Astrocyte of the cerebellum (primary cell): ENCODE results near the gene RCAN3.
"Not testable (repeated sequence)": the region's sequence is repeated elsewhere in the genome, so short reads cannot be mapped to it uniquely, and the experiment has no call there.

ENCODE experiments used
- DNase-seq: peaks from one replicate; pipeline ENCODE4 v3.0.0-alpha.2; 2011; ENCODE audit warnings: low read depth
- H3K4me3 ChIP-seq: 2 replicates; pipeline ENCODE4 v1.5.1; 2011; ENCODE audit warnings: mild to moderate bottlenecking, low read depth, low read length, moderate library complexity
- in situ Hi-C: cut with HindIII; loops from 2 replicates; pipeline ENCODE4 v1.10.0; 2017; ENCODE audit warnings: low sequenced_read_pairs
- TF ChIP-seq, protein P1 (sequence below): IDR thresholded peaks from 2 replicates; pipeline ENCODE4 v1.5.1; 2012; ENCODE audit warnings: low read length, low read depth, moderate library complexity, mild to moderate bottlenecking; ENCODE audit errors: missing control alignments

RCAN3 gene

GRCh38 chr1:24506691-24507381, 4.2 kb downstream of the RCAN3 start:
- in situ Hi-C loops, result no loop called here
- H3K4me3 ChIP-seq, result no peak overlapping the region
- TF ChIP-seq, protein P1, sequence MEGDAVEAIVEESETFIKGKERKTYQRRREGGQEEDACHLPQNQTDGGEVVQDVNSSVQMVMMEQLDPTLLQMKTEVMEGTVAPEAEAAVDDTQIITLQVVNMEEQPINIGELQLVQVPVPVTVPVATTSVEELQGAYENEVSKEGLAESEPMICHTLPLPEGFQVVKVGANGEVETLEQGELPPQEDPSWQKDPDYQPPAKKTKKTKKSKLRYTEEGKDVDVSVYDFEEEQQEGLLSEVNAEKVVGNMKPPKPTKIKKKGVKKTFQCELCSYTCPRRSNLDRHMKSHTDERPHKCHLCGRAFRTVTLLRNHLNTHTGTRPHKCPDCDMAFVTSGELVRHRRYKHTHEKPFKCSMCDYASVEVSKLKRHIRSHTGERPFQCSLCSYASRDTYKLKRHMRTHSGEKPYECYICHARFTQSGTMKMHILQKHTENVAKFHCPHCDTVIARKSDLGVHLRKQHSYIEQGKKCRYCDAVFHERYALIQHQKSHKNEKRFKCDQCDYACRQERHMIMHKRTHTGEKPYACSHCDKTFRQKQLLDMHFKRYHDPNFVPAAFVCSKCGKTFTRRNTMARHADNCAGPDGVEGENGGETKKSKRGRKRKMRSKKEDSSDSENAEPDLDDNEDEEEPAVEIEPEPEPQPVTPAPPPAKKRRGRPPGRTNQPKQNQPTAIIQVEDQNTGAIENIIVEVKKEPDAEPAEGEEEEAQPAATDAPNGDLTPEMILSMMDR, result no peak
- no peak for DNase-seq

DNA sequence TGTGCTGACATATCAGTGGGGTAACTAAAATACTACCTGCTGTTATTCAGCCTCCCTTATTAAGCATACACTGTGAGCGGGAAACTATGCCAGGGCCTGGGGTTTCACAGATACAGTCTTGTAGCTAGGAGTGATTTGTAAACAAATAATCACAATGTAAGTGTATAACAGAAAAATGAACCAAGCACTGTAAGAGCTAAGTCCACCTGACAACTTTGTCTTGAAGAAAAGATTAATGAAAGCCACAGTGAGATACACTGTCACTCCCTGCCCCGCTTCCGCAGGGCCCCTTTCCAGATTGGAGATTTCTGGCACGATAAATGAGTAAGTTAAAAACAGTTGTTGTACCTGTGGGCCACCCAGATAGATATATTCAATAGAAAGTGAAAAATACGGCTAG, 4.8 kb downstream of the RCAN3 start:
- TF ChIP-seq, protein P1, result no peak
- H3K4me3 ChIP-seq, result no peak overlapping the region
- in situ Hi-C loops, result no loop called here
- no peak for DNase-seq

DNA sequence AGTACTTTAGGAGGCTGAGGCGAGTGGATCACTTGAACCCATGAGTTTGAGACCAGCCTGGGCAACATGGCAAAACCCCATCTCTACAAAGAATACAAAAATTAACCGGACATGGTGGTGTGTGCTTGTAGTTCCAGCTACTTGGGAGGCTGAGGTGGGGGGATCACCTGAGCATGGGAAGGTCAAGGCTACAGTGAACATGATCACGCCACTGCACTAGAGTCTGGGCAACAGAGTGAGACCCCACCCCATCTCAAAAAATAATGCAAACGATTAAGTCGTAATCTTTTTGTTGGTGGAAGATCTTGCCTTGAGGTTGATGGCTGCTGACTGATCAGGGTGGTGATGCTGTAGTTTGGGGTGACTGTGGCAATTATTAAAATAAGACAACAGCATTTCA, 6.3 kb downstream of the RCAN3 start:
- TF ChIP-seq, protein P1, result no peak
- no peak for DNase-seq
- no peak overlapping the region for H3K4me3 ChIP-seq
- in situ Hi-C loops, result no loop called here

GRCh38 chr1:24513706-24514105, 11.1 kb downstream of the RCAN3 start:
- in situ Hi-C loops, result no loop called here

DNA sequence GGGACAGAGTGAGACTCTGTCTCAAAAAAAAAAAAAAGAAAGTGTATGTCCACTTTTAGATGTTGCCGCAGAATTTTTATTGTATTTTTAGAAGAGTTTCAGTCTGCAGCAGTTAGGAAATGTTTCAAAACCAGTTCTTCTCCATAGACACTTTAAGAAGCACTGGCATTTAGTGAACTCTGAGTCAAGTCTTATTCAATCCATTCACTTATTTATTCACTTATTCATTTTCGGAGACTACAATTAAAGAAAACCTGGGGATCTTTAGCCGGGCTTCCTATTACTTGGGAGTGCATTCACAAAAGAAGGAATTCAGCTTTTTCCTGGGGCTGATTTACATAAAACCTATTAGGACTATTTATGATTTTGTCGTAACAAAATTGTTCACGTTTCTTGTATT, 12.3 kb downstream of the RCAN3 start:
- no peak overlapping the region for H3K4me3 ChIP-seq
- DNase-seq, result no peak
- in situ Hi-C loops, result no loop called here
- TF ChIP-seq, protein P1, result no peak

More at GRCh38 chr1:24513706-24514105, 11.1 kb downstream of the RCAN3 start:
- TF ChIP-seq, protein P1, result no peak
- no peak for DNase-seq
- H3K4me3 ChIP-seq, result no peak overlapping the region

DNA sequence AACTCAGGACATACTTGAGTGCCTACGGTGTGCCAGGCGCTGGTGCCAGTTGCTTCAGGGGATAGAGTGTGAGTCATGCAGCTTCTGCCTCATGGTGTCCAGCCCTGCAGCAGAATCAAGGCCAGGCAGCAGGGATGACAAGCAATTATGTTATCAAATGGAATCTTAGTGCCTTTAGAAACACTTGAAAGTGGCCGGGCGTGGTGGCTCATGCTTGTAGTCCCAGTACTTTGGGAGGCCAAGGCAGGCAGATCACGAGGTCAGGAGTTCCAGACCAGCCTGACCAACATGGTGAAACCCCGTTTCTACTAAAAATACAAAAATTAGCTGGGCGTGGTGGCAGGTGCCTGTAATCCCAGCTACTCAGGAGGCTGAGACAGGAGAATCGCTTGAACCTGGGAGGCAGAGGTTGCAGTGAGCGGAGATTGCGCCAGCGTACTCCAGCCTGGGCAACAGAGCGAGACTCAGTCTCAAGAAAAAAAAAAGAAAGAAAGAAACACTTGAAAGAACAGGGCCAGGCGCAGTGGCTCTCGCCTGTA, 13.1 kb downstream of the RCAN3 start:
- DNase-seq, H3K4me3 ChIP-seq, in situ Hi-C loops: not testable (repeated sequence)

- TF ChIP-seq, protein P1, result no peak
- DNase-seq, result no peak
- in situ Hi-C loops, result no loop called here
- no peak overlapping the region for H3K4me3 ChIP-seq
Observed at GRCh38 chr1:24516506-24516905, 13.9 kb downstream of the RCAN3 start.
